ENCODE data around the gene TMPRSS7. TPM values are rescaled to one million over a fixed set of nuclear protein-coding genes. Genes with fewer than 3 reads are reported as not detected.

TMPRSS7 gene
- total and polyA plus RNA-seq, 12 donors: not detected

DNA sequence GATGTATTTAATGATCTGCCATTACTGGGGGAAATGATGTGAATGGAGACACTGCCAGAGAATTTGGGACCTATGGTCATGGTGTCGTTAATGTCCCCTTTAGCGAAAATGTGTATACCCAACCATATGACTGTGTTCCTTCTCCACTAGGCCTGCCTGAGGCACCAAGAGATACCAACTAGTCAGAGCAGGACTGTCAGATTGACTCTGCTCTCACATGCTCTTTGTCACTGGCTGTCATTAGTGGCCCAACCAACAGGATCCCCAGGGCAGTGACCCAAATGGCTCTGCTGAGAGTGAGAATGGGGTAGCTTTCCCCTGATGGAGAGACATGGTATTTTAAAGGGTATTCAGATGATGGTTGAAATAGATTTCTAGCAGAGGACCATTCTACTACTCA, 33.0 kb upstream of the TMPRSS7 start:
- Histone ChIP-seq H3K36me3 (replicated peaks in 1 of 2) (no peaks in the 10 kb centered on the region), H3K9me3 (replicated peaks in 1 of 3) (no peaks in the 10 kb centered on the region), H3K4me3 (no peak overlapping the region), H3K27ac (no peak overlapping the region), H3K4me1 (replicated peaks in 1 of 2) (peaks cover 0 to 8% of the 10 kb centered on the region in 2 donors), H3K27me3 (no peaks in the 10 kb centered on the region)
- intact Hi-C loops (cut with DNase I): no loop called here
- TF ChIP-seq, protein P1, sequence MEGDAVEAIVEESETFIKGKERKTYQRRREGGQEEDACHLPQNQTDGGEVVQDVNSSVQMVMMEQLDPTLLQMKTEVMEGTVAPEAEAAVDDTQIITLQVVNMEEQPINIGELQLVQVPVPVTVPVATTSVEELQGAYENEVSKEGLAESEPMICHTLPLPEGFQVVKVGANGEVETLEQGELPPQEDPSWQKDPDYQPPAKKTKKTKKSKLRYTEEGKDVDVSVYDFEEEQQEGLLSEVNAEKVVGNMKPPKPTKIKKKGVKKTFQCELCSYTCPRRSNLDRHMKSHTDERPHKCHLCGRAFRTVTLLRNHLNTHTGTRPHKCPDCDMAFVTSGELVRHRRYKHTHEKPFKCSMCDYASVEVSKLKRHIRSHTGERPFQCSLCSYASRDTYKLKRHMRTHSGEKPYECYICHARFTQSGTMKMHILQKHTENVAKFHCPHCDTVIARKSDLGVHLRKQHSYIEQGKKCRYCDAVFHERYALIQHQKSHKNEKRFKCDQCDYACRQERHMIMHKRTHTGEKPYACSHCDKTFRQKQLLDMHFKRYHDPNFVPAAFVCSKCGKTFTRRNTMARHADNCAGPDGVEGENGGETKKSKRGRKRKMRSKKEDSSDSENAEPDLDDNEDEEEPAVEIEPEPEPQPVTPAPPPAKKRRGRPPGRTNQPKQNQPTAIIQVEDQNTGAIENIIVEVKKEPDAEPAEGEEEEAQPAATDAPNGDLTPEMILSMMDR (IDR thresholded peaks at IDR 0.05): no peak
- TF ChIP-seq POLR2A (IDR thresholded peaks at IDR 0.05): no peak
- DNase-seq: peak in 1 of 7 donors; percentile 59
- WGBS, 4 donors: 90 to 100% (median 95%) methylated on average over 2 of the region's 2 CpGs

DNA sequence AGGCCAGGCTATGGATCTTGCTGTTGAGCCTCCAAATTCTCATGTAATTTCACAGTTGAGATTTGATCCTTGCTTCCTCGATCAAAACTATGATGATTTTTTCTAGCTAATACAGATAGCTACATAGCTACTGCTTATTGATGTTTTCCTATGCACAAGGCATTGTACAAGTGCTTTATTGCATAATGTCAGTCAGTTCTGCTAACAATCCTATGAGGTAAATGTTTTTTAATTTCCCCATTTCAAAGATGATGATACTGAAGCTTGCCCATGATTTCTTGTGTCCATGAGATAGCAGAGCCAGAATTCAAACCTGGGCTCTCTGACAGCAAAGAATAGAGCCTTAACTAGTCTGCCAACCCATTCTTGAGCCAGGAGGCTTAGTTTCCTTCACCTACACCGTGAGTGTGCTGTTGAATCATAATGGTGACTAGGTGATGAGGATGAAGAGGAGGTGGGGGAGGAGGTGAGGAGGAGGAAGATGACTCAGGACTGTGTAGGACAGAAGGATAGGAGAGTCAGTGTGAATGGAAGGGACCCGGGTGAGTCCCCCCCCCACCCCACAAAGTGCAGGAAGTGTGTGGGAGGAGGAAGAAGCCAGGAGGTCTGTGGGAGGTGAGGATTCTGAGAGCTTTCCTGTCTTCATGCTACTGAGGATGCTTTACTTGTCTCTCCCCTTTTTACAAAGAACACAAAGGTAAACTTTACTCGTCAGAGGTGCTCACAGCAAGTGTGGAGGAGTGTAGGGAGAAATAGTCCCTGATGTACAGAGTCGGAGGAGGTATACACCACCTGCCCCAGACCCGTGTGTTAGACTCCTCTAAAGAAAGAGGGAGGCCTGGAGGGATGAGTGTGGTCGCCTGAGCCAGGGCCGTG, 32.2 kb upstream of the TMPRSS7 start:
- H3K27me3 ChIP-seq: no peaks in the 10 kb centered on the region
- intact Hi-C loops (cut with DNase I): no loop called here
- no peak for DNase-seq
- H3K9me3 ChIP-seq (replicated peaks in 1 of 3): no peaks in the 10 kb centered on the region
- no peak overlapping the region for H3K4me3 ChIP-seq
- H3K27ac ChIP-seq: no peak overlapping the region
- no peaks in the 10 kb centered on the region for H3K36me3 ChIP-seq (replicated peaks in 1 of 2)
- 70 to 77% (median 72%) methylated on average over 8 of the region's 8 CpGs for whole genome bisulfite sequencing, 4 donors
- no peak for TF ChIP-seq POLR2A (IDR thresholded peaks at IDR 0.05)
- TF ChIP-seq, protein P1 (IDR thresholded peaks at IDR 0.05): no peak
- peaks cover 0 to 8% of the 10 kb centered on the region in 2 donors for H3K4me1 ChIP-seq (replicated peaks in 1 of 2)

- Histone ChIP-seq H3K4me3 (no peak overlapping the region), H3K36me3 (replicated peaks in 1 of 2) (no peaks in the 10 kb centered on the region), H3K27me3 (no peaks in the 10 kb centered on the region), H3K4me1 (replicated peaks in 1 of 2) (peaks cover 0 to 6% of the 10 kb centered on the region in 2 donors), H3K9me3 (replicated peaks in 1 of 3) (no peaks in the 10 kb centered on the region), H3K27ac (no peak overlapping the region)
- TF ChIP-seq POLR2A (IDR thresholded peaks at IDR 0.05): no peak
- TF ChIP-seq, protein P1 (IDR thresholded peaks at IDR 0.05): no peak
- no peak for DNase-seq
- intact Hi-C loops (cut with DNase I): no loop called here
- 80 to 98% (median 87%) methylated on average over 4 of the region's 4 CpGs for WGBS, 4 donors
Measured at GRCh38 chr3:112003321-112004080, 31.0 kb upstream of the TMPRSS7 start.

DNA sequence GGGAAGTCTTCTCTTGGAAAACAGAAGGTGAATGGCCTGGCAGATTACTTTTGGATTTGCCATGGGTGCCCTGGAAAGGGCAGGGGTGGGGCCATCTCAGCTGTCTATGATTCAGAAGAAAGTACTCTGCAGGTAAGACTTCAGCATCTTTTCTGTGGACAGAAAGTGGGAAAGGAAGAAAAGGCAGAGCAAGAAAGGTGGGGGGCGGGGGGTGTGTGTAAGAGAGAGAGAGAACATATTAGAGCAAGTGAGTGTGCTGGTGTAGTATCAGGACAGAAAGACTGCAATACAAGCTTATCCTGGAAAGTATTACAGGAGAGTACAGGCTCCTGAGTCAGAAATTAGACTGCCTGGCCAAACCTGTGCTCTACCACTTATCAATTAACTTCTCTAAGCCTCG, 30.3 kb upstream of the TMPRSS7 start:
- Histone ChIP-seq H3K4me3 (no peak overlapping the region), H3K27ac (no peak overlapping the region), H3K4me1 (replicated peaks in 1 of 2) (no peaks in the 10 kb centered on the region), H3K9me3 (replicated peaks in 1 of 3) (no peaks in the 10 kb centered on the region), H3K27me3 (no peaks in the 10 kb centered on the region), H3K36me3 (replicated peaks in 1 of 2) (no peaks in the 10 kb centered on the region)
- intact Hi-C loops (cut with DNase I): no loop called here
- TF ChIP-seq, protein P1 (IDR thresholded peaks at IDR 0.05): no peak
- TF ChIP-seq POLR2A (IDR thresholded peaks at IDR 0.05): no peak
- 75 to 90% (median 86%) methylated on average over 2 of the region's 2 CpGs for WGBS, 4 donors
- no peak for DNase-seq
